MCF 10A (cell line): ENCODE results near the gene BSG. TPM values are rescaled to one million over a fixed set of nuclear protein-coding genes. Genes with fewer than 3 reads are reported as not detected.

Experiments
- BruUV-seq: library from RNA; stranded (reverse); fragments of 400-500 nt; replicated peaks from 2 replicates; lab custom pipeline; 2021; lab: Mats Ljungman, UMichigan
- CTCF ChIA-PET: fragments of 300-600 bp; sonication (Branson Sonifier 250); formaldehyde crosslinking; extraction: SDS; loops from one replicate; lab custom pipeline; 2021; ENCODE audit warnings: antibody characterized with exemption, inconsistent platforms; lab: Yijun Ruan, JAX
- POLR2A ChIA-PET: fragments of 300-600, 350-650 bp; sonication (Branson Sonifier 250); formaldehyde crosslinking; extraction: SDS; loops from one replicate; lab custom pipeline; 2020; ENCODE audit warnings: antibody characterized with exemption, inconsistent platforms; lab: Yijun Ruan, JAX
- DNase-seq: peaks from one replicate; pipeline ENCODE4 v3.0.0-alpha.2; 2018; ENCODE audit not compliant: unreplicated experiment
- H3K27ac Mint-ChIP-seq: one replicate; pipeline ENCODE4 v1.8.0; 2022; ENCODE audit warnings: mild to moderate bottlenecking, low read depth, mixed read lengths; ENCODE audit not compliant: unreplicated experiment
- H3K27me3 Mint-ChIP-seq: one replicate; pipeline ENCODE4 v1.8.0; 2022; ENCODE audit warnings: mixed read lengths; ENCODE audit not compliant: insufficient read depth, unreplicated experiment
- H3K36me3 Mint-ChIP-seq: one replicate; pipeline ENCODE4 v1.8.0; 2022; ENCODE audit warnings: mild to moderate bottlenecking, moderate library complexity, mixed read lengths; ENCODE audit not compliant: insufficient read depth, unreplicated experiment
- H3K4me1 Mint-ChIP-seq: one replicate; pipeline ENCODE4 v1.8.0; 2022; ENCODE audit warnings: mixed read lengths; ENCODE audit not compliant: insufficient read depth, unreplicated experiment
- H3K4me3 Mint-ChIP-seq: one replicate; pipeline ENCODE4 v1.8.0; 2022; ENCODE audit warnings: mild to moderate bottlenecking, moderate library complexity, mixed read lengths; ENCODE audit not compliant: unreplicated experiment
- H3K9me3 Mint-ChIP-seq: one replicate; pipeline ENCODE4 v1.8.0; 2022; ENCODE audit warnings: mixed read lengths; ENCODE audit not compliant: unreplicated experiment
- CTCF ChIP-seq: fragments of 200-600 bp; IDR thresholded peaks from one replicate; pipeline ENCODE4 v1.8.0; 2022; ENCODE audit warnings: antibody characterized with exemption, mild to moderate bottlenecking; ENCODE audit not compliant: unreplicated experiment
- intact Hi-C: fragments of 100-400 bp; cut with micrococcal nuclease; formaldehyde crosslinking; loops from 2 replicates; pipeline ENCODE4 v1.14.1; 2022
- total RNA-seq: library from RNA; stranded (reverse); gene quantifications from 2 replicates; pipeline ENCODE4 v1.2.3, GENCODE V29; 2022

The BSG gene
- total RNA-seq, 1 experiment from 2014 or later = 557 TPM

DNA sequence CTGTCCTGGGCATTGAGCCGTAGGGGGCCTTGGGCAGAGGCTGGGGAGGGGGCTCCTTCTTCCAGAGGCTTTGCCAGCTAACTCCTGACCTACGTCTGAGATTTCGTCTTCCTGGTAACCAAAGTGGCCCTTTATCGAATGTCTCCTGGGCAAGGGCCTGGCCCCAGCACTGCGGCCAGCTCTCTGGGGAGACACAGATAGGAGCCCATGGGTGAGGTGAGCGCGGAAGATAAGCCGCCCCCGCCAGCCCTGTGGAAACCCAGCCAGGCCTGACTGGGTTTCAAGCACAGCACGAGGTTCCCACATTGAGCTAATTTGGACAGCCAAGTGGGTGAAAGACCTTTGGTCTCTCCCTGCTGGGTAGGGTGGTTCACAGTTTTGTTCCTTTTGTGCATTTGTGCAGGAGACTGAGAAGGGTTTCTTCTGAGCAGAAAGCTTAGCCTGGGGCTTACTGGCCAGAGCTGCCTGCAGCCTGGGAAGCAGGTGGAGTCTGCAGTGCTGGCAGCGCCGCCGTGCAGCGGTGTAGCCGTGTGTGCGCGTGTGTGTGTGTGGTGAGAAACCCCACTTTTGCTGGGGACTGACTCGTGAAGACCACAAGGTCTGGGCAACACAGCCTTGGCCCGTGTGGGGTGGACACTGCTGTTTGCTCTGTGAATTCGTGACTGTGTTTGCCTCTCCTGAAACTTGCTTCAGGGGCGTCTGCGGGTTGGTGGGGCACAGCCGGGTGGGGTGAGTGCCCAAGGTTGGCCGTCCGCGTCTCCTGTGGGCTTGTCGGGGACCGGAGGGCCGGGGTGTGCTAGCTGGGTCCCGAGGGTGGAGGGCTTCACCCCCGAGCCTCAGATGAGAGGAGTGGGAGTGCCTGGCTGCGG is 2.5 kb downstream of the BSG start:
- POLR2A ChIA-PET = interaction anchor here (0.6 to 7.7 kb wide), 12 partner anchors 12 to 699 kb away, joined by 3 to 110 read pairs (median 4); partner anchors contain the start of genes CDC34, POLRMT, RNF126 and RNU6-2
- intact Hi-C loops = no loop called here
- peaks cover 23% of the 10 kb centered on the region for H3K4me1 Mint-ChIP-seq

GRCh38 chr19:575527-576506 is 3.4 kb downstream of the BSG start:
- peaks cover 23% of the 10 kb centered on the region for H3K4me1 Mint-ChIP-seq
- peak; percentile 86 for DNase-seq
- CTCF ChIA-PET = interaction anchor here (0.6 to 1.7 kb wide), 4 partner anchors 12 to 618 kb away, joined by 3 to 7 read pairs (median 4); no protein-coding TSS in a partner anchor
- no peak for TF ChIP-seq CTCF
- BruUV-seq = no TSS peak
- no peaks in the 10 kb centered on the region for H3K27me3 Mint-ChIP-seq
- H3K4me3 Mint-ChIP-seq = peak overlapping the region; percentile 85
- POLR2A ChIA-PET = interaction anchor here (0.6 to 7.7 kb wide), 19 partner anchors 9 to 698 kb away, joined by 3 to 110 read pairs (median 4); partner anchors contain the start of genes CDC34, POLRMT, RNF126 and RNU6-2
- no peaks in the 10 kb centered on the region for H3K9me3 Mint-ChIP-seq
- peak overlapping the region; percentile 79 for H3K27ac Mint-ChIP-seq
- intact Hi-C loops = no loop called here
- peaks cover 36% of the 10 kb centered on the region for H3K36me3 Mint-ChIP-seq

More for the DNA sequence above, 2.5 kb downstream of the BSG start:
- Mint-ChIP-seq H3K9me3 (no peaks in the 10 kb centered on the region), H3K27me3 (no peaks in the 10 kb centered on the region), H3K4me3 (peak overlapping the region; percentile 85), H3K36me3 (peaks cover 27% of the 10 kb centered on the region), H3K27ac (peak overlapping the region; percentile 79)
- CTCF ChIA-PET = interaction anchor here (0.6 to 1.0 kb wide), 2 partner anchors 10 to 43 kb away, joined by 3 to 6 read pairs; no protein-coding TSS in a partner anchor
- peak; percentile 59 for DNase-seq
- TF ChIP-seq CTCF = no peak
- BruUV-seq = no TSS peak

DNA sequence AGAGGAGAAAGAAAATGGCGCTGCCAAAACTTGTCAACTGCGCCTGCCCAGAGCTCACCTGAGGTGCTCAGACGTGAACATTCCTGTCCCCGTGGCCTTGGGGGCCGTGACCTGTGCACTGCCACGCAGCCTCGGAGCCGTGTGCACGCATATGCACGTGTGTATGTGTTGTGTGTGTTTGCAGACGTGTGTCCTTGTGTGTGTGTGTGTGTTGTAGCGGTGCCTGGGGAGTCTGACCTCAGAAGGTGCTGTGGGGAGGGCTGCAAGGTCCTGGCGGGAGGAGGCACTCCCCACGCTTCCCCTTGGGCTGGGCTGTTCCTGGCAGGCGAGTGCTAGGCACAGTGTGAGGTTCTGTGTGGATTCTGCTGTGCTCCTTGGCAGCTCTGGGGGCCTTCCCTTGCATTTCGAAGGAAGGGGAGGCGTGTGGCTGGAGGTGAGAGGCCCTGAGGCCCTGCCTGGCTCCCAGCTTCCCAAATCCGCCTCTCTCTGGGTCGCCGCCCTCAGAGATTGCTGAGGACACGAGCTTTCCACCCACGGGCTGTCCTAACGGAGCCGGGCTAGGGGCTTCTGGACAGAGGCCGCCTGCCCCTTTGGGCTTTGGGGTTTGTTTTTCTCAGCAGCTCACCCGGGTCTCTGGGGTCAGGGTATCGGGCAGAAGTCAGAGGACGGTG is 4.5 kb downstream of the BSG start:
- no peaks in the 10 kb centered on the region for H3K9me3 Mint-ChIP-seq
- DNase-seq = no peak
- H3K27ac Mint-ChIP-seq = peak overlapping the region; percentile 79
- H3K36me3 Mint-ChIP-seq = peaks cover 36% of the 10 kb centered on the region
- peak overlapping the region; percentile 85 for H3K4me3 Mint-ChIP-seq
- TF ChIP-seq CTCF = no peak
- CTCF ChIA-PET = interaction anchor here (0.6 to 1.7 kb wide), 3 partner anchors 11 to 617 kb away, joined by 3 to 7 read pairs (median 4); no protein-coding TSS in a partner anchor
- peaks cover 17% of the 10 kb centered on the region for H3K4me1 Mint-ChIP-seq
- intact Hi-C loops = no loop called here
- H3K27me3 Mint-ChIP-seq = no peaks in the 10 kb centered on the region
- POLR2A ChIA-PET = interaction anchor here (0.6 to 7.7 kb wide), 15 partner anchors 8 to 175 kb away, joined by 3 to 110 read pairs (median 5); partner anchors contain the start of genes CDC34, POLRMT, RNF126 and TPGS1
- no TSS peak for BruUV-seq
